GM12878 (cell line): ENCODE data around the gene CHAF1A. TPM values are rescaled to one million over a fixed set of nuclear protein-coding genes. Genes with fewer than 3 reads are reported as not detected.

Experiments
- CHD4 ChIP-seq: fragments of 200-600 bp; sonication (generic); IDR thresholded peaks from 2 replicates; pipeline ENCODE4 v1.6.1; 2016; ENCODE audit warnings: mild to moderate bottlenecking
- PAX8 ChIP-seq: fragments of 450-650 bp; IDR thresholded peaks from 2 replicates; pipeline ENCODE4 v1.6.1; 2017; ENCODE audit warnings: mild to moderate bottlenecking, moderate library complexity
- POLR2A ChIP-seq: IDR thresholded peaks from 2 replicates; pipeline ENCODE4 v1.6.1; 2011; ENCODE audit warnings: low read depth, mild to moderate bottlenecking, low read length
- SMC3 ChIP-seq: IDR thresholded peaks from 2 replicates; pipeline ENCODE4 v1.6.1; 2011; ENCODE audit warnings: low read length, improper control_type of control experiment, borderline replicate concordance
- SREBF1 ChIP-seq: IDR thresholded peaks from 2 replicates; pipeline ENCODE4 v1.6.1; 2012; ENCODE audit warnings: mild to moderate bottlenecking, low read length
- SUPT20H ChIP-seq: IDR thresholded peaks from 2 replicates; pipeline ENCODE4 v1.6.1; 2011; ENCODE audit warnings: low read depth, mild to moderate bottlenecking, low read length, moderate library complexity, borderline replicate concordance; ENCODE audit not compliant: control insufficient read depth
- polyA plus RNA-seq, 11 experiments: library from polyadenylated mRNA; depleted of rRNA in 4 of 11; unstranded in 6 of 11; stranded (reverse) in 5 of 11; fragments of >200 nt; fragmentation: Nextera tagmentation in 4 of 11; fragmentation: Illumina TruSeq in 1 of 11; extraction: Ambion mirVana in 4 of 11; extraction: Trizol in 1 of 11; gene quantifications; 1 replicate in 1 of 11; 2 replicates in 10 of 11; pipeline versions ENCODE4 v1.2.1 to v1.2.3, GENCODE V29; 2011 to 2016; ENCODE audit warnings: inconsistent platforms in 2 of 11, missing spikeins in 2 of 11, low read depth in 1 of 11
- total RNA-seq, 4 experiments: library from RNA; depleted of rRNA in 3 of 4; stranded (reverse); fragments of >200 nt in 3 of 4; fragmentation: Illumina TruSeq in 1 of 4; extraction: Trizol in 1 of 4; gene quantifications; 2 replicates each; pipeline versions ENCODE4 v1.2.1 to v1.2.3, GENCODE V29; 2013 to 2021
- TF ChIP-seq, protein P1 (sequence below): fragments of 450-650 bp; IDR thresholded peaks from 2 replicates; pipeline ENCODE4 v1.6.1; 2017; ENCODE audit warnings: mild to moderate bottlenecking, moderate library complexity
- TF ChIP-seq, protein P2 (sequence below): IDR thresholded peaks from 2 replicates; pipeline ENCODE4 v1.6.1; 2011; ENCODE audit warnings: low read depth, low read length, improper control_type of control experiment, borderline replicate concordance
- TF ChIP-seq, protein P3 (sequence below): fragments of 450-650 bp; formaldehyde crosslinking; IDR thresholded peaks from 2 replicates; pipeline ENCODE4 v1.4.0; 2022; ENCODE audit warnings: mild to moderate bottlenecking, moderate library complexity
- TF ChIP-seq, protein P4 (sequence below): fragments of 450-650 bp; IDR thresholded peaks from 2 replicates; pipeline ENCODE4 v1.6.1; 2017; ENCODE audit warnings: mild to moderate bottlenecking, moderate library complexity
- TF ChIP-seq, protein P5 (sequence below): IDR thresholded peaks from 2 replicates; pipeline ENCODE4 v1.6.1; 2011; ENCODE audit warnings: borderline replicate concordance, low read depth, mild to moderate bottlenecking, moderate library complexity, mixed read lengths, low read length; ENCODE audit not compliant: insufficient read depth; ENCODE audit errors: extremely low read length

CHAF1A gene
- total and polyA plus RNA-seq, 10 of the 15 experiments (the other 5 are each of a cell fraction or from before 2014, with no cell fraction given), result 1.3 to 69.1 (median 34.2) TPM

DNA sequence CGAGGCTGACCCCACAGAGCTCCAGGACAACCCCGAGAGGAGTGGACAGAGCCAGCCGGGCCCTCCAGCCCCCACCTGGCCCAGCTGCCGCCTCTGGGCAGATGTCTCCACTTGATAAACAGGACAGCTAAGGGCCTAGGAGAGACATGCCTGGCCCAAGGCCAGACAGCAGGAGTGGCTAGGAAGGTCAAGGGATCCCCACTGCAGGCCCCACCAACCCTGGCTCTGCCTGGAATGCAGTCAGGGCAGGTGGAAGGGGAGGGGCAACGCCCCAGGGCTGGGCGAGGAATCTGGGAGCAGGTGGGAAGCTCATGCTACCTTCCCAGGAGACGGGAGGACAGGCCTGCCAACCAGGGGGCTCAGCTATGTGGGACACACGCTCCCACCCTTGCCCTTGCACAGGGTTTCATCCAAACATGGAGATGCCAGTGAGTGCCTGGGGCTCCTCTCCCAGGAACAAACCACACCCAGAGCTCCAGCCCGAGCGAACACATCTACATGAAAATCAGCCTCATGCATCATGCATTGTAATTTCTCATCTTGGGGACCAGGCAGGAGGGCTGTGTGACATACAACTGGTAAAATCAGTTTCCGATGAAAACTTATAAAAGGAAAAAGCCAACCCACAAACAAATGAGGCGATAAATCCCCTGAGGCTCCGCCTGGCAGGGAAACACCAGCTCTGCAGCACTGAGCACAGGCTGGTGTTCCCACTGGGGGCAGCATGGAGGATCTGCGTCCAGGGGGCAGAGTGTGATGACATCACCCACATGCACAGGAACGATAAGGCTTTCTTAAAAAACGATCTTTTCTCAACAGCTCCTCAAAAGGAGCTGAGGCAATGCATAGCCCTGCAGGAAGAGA, 27.0 kb upstream of the CHAF1A start (continued):
- TF ChIP-seq, protein P1, sequence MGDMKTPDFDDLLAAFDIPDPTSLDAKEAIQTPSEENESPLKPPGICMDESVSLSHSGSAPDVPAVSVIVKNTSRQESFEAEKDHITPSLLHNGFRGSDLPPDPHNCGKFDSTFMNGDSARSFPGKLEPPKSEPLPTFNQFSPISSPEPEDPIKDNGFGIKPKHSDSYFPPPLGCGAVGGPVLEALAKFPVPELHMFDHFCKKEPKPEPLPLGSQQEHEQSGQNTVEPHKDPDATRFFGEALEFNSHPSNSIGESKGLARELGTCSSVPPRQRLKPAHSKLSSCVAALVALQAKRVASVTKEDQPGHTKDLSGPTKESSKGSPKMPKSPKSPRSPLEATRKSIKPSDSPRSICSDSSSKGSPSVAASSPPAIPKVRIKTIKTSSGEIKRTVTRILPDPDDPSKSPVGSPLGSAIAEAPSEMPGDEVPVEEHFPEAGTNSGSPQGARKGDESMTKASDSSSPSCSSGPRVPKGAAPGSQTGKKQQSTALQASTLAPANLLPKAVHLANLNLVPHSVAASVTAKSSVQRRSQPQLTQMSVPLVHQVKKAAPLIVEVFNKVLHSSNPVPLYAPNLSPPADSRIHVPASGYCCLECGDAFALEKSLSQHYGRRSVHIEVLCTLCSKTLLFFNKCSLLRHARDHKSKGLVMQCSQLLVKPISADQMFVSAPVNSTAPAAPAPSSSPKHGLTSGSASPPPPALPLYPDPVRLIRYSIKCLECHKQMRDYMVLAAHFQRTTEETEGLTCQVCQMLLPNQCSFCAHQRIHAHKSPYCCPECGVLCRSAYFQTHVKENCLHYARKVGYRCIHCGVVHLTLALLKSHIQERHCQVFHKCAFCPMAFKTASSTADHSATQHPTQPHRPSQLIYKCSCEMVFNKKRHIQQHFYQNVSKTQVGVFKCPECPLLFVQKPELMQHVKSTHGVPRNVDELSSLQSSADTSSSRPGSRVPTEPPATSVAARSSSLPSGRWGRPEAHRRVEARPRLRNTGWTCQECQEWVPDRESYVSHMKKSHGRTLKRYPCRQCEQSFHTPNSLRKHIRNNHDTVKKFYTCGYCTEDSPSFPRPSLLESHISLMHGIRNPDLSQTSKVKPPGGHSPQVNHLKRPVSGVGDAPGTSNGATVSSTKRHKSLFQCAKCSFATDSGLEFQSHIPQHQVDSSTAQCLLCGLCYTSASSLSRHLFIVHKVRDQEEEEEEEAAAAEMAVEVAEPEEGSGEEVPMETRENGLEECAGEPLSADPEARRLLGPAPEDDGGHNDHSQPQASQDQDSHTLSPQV, result 0 out of 2 replicates have a peak, but pooled peaks have one; percentile 9
- TF ChIP-seq, protein P2, sequence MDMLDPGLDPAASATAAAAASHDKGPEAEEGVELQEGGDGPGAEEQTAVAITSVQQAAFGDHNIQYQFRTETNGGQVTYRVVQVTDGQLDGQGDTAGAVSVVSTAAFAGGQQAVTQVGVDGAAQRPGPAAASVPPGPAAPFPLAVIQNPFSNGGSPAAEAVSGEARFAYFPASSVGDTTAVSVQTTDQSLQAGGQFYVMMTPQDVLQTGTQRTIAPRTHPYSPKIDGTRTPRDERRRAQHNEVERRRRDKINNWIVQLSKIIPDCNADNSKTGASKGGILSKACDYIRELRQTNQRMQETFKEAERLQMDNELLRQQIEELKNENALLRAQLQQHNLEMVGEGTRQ, result no peak
- 0 out of 2 replicates have a peak, but pooled peaks have one; percentile 2 for TF ChIP-seq SMC3
- TF ChIP-seq CHD4, result no peak
- TF ChIP-seq POLR2A, result peak; percentile 18; the same call in 1 of the 2 replicates
- TF ChIP-seq, protein P3, sequence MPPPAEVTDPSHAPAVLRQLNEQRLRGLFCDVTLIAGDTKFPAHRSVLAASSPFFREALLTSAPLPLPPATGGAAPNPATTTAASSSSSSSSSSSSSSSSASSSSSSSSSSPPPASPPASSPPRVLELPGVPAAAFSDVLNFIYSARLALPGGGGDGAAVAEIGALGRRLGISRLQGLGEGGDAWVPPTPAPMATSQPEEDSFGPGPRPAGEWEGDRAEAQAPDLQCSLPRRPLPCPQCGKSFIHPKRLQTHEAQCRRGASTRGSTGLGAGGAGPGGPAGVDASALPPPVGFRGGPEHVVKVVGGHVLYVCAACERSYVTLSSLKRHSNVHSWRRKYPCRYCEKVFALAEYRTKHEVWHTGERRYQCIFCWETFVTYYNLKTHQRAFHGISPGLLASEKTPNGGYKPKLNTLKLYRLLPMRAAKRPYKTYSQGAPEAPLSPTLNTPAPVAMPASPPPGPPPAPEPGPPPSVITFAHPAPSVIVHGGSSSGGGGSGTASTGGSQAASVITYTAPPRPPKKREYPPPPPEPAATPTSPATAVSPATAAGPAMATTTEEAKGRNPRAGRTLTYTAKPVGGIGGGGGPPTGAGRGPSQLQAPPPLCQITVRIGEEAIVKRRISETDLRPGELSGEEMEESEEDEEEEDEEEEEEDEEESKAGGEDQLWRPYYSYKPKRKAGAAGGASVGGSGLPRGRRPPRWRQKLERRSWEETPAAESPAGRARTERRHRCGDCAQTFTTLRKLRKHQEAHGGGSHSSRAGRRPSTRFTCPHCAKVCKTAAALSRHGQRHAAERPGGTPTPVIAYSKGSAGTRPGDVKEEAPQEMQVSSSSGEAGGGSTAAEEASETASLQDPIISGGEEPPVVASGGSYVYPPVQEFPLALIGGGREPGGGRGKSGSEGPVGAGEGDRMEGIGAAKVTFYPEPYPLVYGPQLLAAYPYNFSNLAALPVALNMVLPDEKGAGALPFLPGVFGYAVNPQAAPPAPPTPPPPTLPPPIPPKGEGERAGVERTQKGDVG (CRISPR knock-in tag), result no peak
- TF ChIP-seq SREBF1, result no peak
- no peak for TF ChIP-seq PAX8
- TF ChIP-seq, protein P4, sequence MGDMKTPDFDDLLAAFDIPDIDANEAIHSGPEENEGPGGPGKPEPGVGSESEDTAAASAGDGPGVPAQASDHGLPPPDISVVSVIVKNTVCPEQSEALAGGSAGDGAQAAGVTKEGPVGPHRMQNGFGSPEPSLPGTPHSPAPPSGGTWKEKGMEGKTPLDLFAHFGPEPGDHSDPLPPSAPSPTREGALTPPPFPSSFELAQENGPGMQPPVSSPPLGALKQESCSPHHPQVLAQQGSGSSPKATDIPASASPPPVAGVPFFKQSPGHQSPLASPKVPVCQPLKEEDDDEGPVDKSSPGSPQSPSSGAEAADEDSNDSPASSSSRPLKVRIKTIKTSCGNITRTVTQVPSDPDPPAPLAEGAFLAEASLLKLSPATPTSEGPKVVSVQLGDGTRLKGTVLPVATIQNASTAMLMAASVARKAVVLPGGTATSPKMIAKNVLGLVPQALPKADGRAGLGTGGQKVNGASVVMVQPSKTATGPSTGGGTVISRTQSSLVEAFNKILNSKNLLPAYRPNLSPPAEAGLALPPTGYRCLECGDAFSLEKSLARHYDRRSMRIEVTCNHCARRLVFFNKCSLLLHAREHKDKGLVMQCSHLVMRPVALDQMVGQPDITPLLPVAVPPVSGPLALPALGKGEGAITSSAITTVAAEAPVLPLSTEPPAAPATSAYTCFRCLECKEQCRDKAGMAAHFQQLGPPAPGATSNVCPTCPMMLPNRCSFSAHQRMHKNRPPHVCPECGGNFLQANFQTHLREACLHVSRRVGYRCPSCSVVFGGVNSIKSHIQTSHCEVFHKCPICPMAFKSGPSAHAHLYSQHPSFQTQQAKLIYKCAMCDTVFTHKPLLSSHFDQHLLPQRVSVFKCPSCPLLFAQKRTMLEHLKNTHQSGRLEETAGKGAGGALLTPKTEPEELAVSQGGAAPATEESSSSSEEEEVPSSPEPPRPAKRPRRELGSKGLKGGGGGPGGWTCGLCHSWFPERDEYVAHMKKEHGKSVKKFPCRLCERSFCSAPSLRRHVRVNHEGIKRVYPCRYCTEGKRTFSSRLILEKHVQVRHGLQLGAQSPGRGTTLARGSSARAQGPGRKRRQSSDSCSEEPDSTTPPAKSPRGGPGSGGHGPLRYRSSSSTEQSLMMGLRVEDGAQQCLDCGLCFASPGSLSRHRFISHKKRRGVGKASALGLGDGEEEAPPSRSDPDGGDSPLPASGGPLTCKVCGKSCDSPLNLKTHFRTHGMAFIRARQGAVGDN, result peak; percentile 35; the same call in 1 of the 2 replicates
- no peak for TF ChIP-seq SUPT20H
- TF ChIP-seq, protein P5, sequence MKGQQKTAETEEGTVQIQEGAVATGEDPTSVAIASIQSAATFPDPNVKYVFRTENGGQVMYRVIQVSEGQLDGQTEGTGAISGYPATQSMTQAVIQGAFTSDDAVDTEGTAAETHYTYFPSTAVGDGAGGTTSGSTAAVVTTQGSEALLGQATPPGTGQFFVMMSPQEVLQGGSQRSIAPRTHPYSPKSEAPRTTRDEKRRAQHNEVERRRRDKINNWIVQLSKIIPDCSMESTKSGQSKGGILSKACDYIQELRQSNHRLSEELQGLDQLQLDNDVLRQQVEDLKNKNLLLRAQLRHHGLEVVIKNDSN, result no peak
